Activated naive CD4-positive, alpha-beta T cell treated with anti-CD3 and anti-CD28 coated beads, Interleukin-2, amount 50 U/mL, for 24 hours (primary cell): ENCODE results near the gene RASGEF1C.
A peak's percentile ranks its signal among the peaks of the same experiment; 100 is the strongest.

Source experiments
- H3K27ac Mint-ChIP-seq: one replicate; pipeline ENCODE4 v1.8.0; 2021; ENCODE audit warnings: mild to moderate bottlenecking, mixed read lengths
- H3K27me3 Mint-ChIP-seq: one replicate; pipeline ENCODE4 v1.8.0; 2021; ENCODE audit warnings: mixed read lengths
- H3K36me3 Mint-ChIP-seq: one replicate; pipeline ENCODE4 v1.8.0; 2021; ENCODE audit warnings: mixed read lengths
- H3K4me1 Mint-ChIP-seq: one replicate; pipeline ENCODE4 v1.8.0; 2021; ENCODE audit warnings: mixed read lengths
- H3K4me3 Mint-ChIP-seq: one replicate; pipeline ENCODE4 v1.8.0; 2021; ENCODE audit warnings: mild to moderate bottlenecking, mixed read lengths
- H3K9me3 Mint-ChIP-seq: one replicate; pipeline ENCODE4 v1.8.0; 2021; ENCODE audit warnings: mixed read lengths

The RASGEF1C gene

DNA sequence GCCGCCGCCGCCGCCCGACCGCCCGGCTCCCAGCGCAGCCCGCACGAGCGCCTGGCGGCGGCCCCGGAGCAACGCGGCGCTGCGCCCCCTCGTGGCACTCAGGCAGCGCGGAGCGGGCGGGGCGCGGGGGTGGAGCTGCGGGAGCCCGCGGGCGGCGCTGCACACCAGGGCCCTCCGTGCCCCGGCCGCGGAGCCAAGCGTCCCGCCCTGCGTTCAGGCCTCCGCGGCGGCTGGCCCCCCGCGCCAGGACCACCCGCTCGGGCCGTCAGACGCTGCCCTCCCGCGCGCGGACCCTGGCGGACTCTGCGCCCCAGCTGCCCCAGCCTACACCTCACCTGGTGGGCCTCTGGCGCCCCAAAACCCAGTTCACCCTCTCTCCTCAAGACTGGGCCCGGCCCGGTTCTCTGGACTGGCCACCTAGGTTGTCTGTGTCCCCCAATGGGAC, at the start of gene RASGEF1C:
Gene RASGEF1C, minus strand, starts transcription at position 75 of the 445 bp plus-strand sequence. CDS start 71,159 bp downstream, outside the sequence.
- Mint-ChIP-seq H3K27ac (no peak within 1 kb of the TSS), H3K4me1 (peaks cover 7% of the 10 kb centered on the region), H3K27me3 (peaks cover 24% of the 10 kb centered on the region), H3K4me3 (peak within 1 kb of the TSS; percentile 62), H3K36me3 (no peaks in the 10 kb centered on the region), H3K9me3 (no peaks in the 10 kb centered on the region)

DNA sequence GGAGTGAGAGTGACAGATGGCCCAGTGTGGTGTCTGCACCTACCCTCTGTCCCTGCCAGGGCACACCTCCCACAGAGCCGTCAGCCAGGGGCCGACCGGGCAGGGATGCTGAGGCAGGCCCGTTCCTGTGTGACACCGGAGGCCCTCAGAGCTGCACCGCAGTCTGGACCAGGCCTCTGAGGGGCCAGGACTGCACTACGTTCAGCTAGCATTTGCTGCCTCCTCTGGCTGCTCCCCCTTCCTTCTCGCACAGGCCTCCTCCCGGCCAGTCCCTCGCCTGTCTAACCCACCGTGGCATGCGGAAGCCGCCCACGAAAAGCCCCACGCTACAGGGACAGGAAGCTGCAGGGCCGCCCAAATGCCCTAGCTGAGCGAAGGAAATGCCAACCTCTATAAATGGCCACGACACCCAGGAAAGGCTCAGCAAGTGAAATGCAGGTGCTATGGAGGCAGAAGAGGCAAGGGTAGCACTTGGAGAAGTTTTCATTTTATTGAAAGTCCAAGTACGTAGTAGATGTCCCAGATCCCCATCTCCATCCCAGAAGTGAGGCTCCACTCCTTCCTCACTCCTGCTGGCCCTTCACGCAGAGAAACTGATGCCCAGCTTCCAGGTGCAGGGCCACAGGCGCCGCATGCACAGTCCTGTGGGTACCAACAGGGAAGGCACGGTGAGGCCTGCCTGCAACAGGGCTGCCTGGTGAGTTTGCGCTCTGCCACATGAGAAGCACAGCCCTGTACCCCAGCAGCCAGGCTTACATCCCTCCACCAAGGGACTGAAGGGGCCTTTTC, 44.2 kb upstream of the RASGEF1C start:
- no peak overlapping the region for H3K4me3 Mint-ChIP-seq
- H3K27ac Mint-ChIP-seq: no peak overlapping the region
- no peaks in the 10 kb centered on the region for H3K4me1 Mint-ChIP-seq
- no peaks in the 10 kb centered on the region for H3K27me3 Mint-ChIP-seq
- H3K36me3 Mint-ChIP-seq: peaks cover 67% of the 10 kb centered on the region
- peaks cover 14% of the 10 kb centered on the region for H3K9me3 Mint-ChIP-seq

DNA sequence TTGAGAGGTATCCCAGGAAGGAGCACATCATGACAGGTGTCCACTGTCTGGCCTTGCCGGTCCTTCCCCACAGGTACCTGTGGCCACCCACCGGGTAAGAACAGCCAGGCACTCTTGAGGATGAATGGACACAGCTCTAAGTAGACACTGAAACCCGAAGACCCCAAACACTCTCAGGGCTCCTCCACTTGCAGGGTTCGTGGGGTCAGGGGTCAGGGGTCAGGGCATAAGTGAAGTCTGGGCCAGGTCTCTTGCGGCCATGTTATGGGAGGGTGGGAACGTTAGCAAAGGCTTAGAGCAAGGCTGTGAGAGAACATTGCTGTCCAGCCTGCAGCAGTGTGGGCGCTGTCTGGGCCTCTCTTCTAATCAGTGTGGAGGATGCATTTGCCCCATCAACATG, 42.9 kb upstream of the RASGEF1C start:
- H3K27me3 Mint-ChIP-seq: no peaks in the 10 kb centered on the region
- no peaks in the 10 kb centered on the region for H3K4me1 Mint-ChIP-seq
- H3K4me3 Mint-ChIP-seq: no peak overlapping the region
- peaks cover 12% of the 10 kb centered on the region for H3K9me3 Mint-ChIP-seq
- H3K36me3 Mint-ChIP-seq: peaks cover 66% of the 10 kb centered on the region
- no peak overlapping the region for H3K27ac Mint-ChIP-seq

DNA sequence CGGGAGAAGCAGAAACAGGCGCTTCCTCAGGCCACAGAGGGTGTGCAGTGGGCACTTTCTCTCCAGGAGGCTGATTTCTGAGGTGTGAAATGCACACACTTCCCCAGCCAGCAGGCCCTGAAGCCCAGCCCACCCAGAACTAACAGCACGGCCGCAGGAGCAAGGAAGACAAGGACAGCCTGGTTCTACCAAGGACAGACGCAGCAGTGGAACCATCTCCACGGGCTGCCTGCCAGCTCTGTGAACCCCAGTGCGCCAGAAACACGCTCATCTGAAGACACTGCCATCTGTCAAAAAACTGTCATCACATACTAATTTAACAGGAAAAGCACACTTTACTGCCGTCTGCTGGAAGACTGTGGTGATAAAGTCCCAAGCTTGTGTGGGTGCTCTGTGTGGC, 42.1 kb upstream of the RASGEF1C start:
- H3K27ac Mint-ChIP-seq: no peak overlapping the region
- H3K27me3 Mint-ChIP-seq: no peaks in the 10 kb centered on the region
- H3K36me3 Mint-ChIP-seq: peaks cover 69% of the 10 kb centered on the region
- no peaks in the 10 kb centered on the region for H3K4me1 Mint-ChIP-seq
- H3K4me3 Mint-ChIP-seq: no peak overlapping the region
- H3K9me3 Mint-ChIP-seq: peaks cover 12% of the 10 kb centered on the region

DNA sequence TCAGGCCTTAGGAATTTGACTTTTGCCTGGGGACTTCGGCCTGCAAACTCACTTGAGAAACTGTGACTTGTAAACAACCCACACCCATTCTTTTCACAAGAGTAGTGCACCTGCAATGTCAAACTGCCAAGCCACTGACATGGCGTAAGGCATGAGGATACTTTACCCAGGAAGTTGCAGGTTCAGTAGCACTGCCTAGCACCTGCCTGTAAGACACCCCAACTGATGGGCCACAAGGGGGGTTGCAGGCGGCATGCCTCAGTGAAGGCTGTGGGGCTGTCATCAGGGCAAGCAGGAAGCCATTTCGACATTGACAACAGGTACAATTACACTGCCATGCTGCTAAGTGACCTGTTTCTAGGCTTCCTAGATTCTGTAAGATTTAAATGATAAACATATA, 41.3 kb upstream of the RASGEF1C start:
- Mint-ChIP-seq H3K4me1 (no peaks in the 10 kb centered on the region), H3K36me3 (peaks cover 66% of the 10 kb centered on the region), H3K4me3 (no peak overlapping the region), H3K9me3 (peaks cover 13% of the 10 kb centered on the region), H3K27ac (no peak overlapping the region), H3K27me3 (no peaks in the 10 kb centered on the region)

DNA sequence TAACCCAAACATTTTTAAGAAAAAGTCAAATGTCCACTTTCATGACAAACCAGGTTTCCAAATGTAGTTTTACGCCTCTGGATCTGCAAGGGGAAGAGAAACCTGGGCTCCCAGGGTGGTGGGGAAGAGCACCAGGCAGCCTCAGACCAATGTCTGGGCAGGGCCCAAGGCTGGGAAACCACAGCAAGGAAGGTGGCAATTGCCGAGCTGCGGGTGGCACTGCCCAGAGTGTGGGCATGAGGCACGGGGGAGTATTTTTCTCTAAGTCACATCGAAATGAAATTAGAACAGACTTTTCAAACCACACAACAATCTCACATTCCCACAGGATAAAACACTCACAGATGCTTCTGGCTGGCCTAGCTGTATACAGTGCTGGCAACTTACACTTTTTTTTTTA, 32.6 kb upstream of the RASGEF1C start:
- Mint-ChIP-seq H3K4me3 (no peak overlapping the region), H3K36me3 (peaks cover 65% of the 10 kb centered on the region), H3K27me3 (no peaks in the 10 kb centered on the region), H3K27ac (no peak overlapping the region), H3K9me3 (peaks cover 18% of the 10 kb centered on the region), H3K4me1 (no peaks in the 10 kb centered on the region)

DNA sequence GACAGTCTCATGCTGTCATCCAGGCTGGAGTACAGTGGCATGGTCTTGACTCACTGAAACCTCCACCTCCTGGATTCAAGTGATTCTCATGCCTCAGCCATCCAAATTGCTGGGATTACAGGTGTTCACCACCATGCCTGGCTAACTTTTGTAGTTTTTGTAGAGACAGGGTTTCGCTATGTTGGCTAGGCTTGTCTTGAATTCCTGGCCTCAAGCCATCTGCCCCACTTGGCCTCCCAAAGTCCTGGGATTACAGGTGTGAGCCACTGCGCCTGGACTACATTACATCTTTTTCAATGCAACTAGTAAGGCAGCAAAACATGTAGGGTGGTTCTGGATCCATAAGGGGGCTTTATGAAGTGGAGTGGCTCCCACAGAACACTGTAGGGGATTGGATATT, 29.6 kb upstream of the RASGEF1C start:
- peaks cover 74% of the 10 kb centered on the region for H3K36me3 Mint-ChIP-seq
- H3K9me3 Mint-ChIP-seq: peaks cover 6% of the 10 kb centered on the region
- no peaks in the 10 kb centered on the region for H3K27me3 Mint-ChIP-seq

DNA sequence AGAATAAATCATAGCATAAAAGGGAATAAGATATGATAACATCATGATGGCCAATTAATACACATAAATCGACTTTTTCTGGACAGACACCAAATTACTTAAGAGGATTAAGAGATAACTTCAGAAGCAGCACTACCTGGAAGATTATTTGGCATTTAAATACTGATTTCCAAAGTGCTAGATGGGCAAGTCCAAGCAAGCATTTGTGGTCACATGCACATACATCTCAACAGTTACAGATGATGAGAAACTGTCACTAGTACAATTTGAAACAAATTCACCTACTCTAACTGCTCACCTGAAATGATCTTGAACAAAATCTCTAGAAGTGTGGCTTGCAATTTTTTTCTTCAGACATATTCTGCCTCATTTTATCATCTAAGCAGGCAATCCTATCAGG, 26.8 kb upstream of the RASGEF1C start:
- Mint-ChIP-seq H3K36me3 (peaks cover 66% of the 10 kb centered on the region), H3K4me1 (no peaks in the 10 kb centered on the region), H3K4me3 (no peak overlapping the region), H3K9me3 (no peaks in the 10 kb centered on the region), H3K27me3 (no peaks in the 10 kb centered on the region), H3K27ac (no peak overlapping the region)

More for the DNA sequence above, 29.6 kb upstream of the RASGEF1C start:
- Mint-ChIP-seq H3K4me1 (no peaks in the 10 kb centered on the region), H3K27ac (no peak overlapping the region), H3K4me3 (no peak overlapping the region)

DNA sequence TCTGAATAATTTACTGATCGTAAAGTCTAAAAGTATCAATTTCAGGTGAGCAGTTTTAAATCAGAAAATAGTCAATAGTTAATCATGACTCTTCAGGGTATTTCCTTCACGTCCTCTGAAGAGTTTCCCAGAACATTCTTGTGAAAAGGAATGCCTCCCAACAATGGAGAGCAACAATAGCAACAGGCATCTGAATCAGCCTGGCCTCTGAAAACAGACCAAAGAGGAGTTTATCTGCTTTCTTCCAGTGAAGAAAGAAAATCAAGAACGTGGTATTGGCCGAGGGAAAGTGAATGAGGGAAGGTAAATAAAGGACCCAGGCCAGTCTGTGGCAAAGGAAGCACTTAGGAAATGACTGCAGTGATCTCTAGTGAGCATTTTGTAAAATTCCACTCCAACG, 26.1 kb upstream of the RASGEF1C start:
- Mint-ChIP-seq H3K4me3 (no peak overlapping the region), H3K4me1 (no peaks in the 10 kb centered on the region), H3K27me3 (no peaks in the 10 kb centered on the region), H3K9me3 (peaks cover 2% of the 10 kb centered on the region), H3K36me3 (peaks cover 63% of the 10 kb centered on the region), H3K27ac (no peak overlapping the region)

DNA sequence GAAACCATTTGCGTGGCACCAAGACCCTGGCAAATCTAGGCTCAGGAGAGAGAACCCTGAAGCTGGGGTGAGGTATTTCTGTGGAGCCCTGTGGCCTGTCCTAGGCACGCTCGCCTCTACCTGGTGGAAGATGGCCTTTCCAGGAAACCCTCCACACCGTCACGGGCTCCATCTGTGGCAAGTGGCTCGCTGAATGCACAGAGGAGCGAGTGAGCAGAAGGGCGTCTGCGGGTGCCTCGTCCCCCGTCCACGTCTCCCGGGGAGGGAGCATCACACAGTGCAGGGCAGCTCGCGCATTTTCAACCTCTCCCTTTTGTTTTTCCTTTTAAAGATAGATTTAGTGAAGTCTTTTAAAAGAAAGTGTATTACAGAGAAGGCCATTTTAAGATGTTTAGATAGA, 25.3 kb upstream of the RASGEF1C start:
- Mint-ChIP-seq H3K36me3 (peaks cover 58% of the 10 kb centered on the region), H3K9me3 (peaks cover 5% of the 10 kb centered on the region)

DNA sequence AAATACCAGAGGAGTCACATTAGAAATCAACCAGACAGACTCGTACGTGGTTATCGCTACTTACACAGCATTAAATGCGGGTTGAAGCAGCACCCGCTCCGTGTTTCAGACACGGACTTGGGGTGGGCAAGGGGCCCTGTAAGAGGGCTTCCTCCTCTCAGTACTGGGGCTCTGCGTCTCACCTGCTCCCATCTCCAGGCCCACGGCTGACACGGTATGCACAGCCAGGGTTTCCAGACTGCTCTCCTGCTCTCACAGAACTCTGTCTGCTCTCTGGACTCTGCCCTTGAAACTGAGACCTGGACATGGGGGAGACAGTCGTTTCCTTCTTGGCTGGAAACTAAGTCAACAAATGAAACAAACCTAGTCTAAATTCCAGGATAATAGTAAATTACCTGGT, 24.7 kb upstream of the RASGEF1C start:
- no peaks in the 10 kb centered on the region for H3K27me3 Mint-ChIP-seq
- no peak overlapping the region for H3K4me3 Mint-ChIP-seq
- peaks cover 60% of the 10 kb centered on the region for H3K36me3 Mint-ChIP-seq
- H3K9me3 Mint-ChIP-seq: peaks cover 5% of the 10 kb centered on the region
- no peak overlapping the region for H3K27ac Mint-ChIP-seq
- H3K4me1 Mint-ChIP-seq: no peaks in the 10 kb centered on the region

More for the DNA sequence above, 25.3 kb upstream of the RASGEF1C start:
- H3K27ac Mint-ChIP-seq: no peak overlapping the region
- no peaks in the 10 kb centered on the region for H3K27me3 Mint-ChIP-seq
- H3K4me3 Mint-ChIP-seq: no peak overlapping the region
- H3K4me1 Mint-ChIP-seq: no peaks in the 10 kb centered on the region

DNA sequence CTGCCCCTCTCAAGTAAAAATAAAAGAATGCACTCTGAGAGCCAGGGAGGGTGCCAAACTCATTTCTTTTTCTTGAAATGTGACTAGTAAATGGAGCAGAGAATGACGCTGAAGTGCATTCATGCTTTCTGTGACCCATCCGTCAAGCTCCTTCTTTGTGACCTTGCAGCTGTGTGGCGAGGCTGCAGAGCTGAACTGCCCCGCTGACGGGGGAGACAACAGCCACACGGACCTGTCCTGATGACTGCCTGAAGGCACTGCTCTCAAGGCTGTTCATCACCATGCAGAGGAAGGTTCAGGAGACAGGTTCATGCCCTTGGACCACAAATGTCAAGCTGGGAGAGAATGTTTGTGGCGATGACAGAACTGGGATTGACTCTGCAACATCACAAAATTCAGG, 21.0 kb upstream of the RASGEF1C start:
- H3K9me3 Mint-ChIP-seq: peaks cover 16% of the 10 kb centered on the region
- no peak overlapping the region for H3K4me3 Mint-ChIP-seq
- peaks cover 48% of the 10 kb centered on the region for H3K36me3 Mint-ChIP-seq
- H3K27ac Mint-ChIP-seq: no peak overlapping the region
- no peaks in the 10 kb centered on the region for H3K27me3 Mint-ChIP-seq
- H3K4me1 Mint-ChIP-seq: no peaks in the 10 kb centered on the region

DNA sequence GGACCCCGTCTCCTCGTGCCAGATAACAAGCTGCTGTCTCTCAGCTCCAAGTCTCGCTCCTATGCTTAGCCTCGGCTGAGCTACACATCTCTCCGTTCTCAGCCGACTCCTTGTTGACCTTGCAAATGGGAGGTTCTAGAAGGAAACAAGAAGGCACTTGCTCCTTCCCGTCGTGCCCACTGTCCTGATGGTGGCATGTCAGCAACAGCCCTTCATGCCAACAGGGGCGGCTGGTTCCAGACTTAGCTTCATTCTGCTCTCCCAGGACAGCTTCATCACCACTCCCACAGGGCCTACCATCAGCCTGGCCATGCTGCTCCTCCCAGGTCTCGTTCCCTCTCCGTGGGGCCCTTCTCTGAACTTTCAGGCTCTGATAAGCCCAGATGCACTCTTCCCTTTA, 13.0 kb upstream of the RASGEF1C start:
- Mint-ChIP-seq H3K36me3 (peaks cover 27% of the 10 kb centered on the region), H3K27me3 (no peaks in the 10 kb centered on the region), H3K4me1 (no peaks in the 10 kb centered on the region), H3K9me3 (peaks cover 40% of the 10 kb centered on the region), H3K4me3 (no peak overlapping the region), H3K27ac (no peak overlapping the region)

DNA sequence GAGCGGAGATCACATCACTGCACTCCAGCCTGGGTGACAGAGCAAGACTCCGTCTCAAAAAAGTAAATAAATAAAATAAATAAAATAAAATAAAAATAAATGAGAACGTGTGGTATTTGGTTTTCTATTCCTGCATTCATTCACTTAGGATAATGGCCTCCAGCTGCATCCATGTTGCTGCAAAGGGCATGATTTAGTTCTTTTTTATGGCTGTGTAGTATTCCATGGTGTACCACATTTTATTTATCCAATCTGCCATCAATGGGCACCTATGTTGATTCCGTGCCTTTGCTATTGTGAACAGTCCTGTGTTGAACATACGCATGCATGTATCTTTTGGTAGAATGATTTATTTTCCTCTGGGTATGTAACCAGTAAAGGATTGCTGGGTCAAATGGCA, 8.8 kb upstream of the RASGEF1C start:
- H3K27me3 Mint-ChIP-seq: no peaks in the 10 kb centered on the region
- H3K9me3 Mint-ChIP-seq: peaks cover 20% of the 10 kb centered on the region
- no peaks in the 10 kb centered on the region for H3K4me1 Mint-ChIP-seq
- no peak overlapping the region for H3K4me3 Mint-ChIP-seq
- peaks cover 17% of the 10 kb centered on the region for H3K36me3 Mint-ChIP-seq
- H3K27ac Mint-ChIP-seq: no peak overlapping the region

DNA sequence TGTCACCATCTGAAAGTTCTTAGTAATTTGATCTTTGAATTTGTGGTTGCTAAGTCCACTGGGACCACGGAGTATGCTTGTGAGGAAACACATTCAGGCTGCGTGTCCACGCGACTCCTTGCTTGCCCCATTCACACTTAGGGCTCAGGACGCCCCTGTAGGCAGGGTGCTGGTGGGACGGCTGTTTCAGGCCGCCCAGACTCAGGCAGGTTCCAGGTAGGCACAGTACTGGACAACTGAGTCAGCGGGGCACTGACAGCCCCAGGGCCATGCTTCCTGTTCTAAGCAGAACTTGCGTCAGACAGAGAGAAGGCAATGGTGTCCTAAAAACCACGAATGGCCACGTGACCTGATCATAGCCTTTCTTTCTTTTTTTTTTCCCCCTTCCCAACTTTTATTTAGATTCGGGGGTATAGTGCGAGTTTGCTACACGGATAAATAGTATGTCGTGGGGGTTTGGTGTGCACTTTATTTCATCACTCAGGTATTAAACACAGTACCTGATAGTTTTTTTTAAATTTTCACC, 7.7 kb upstream of the RASGEF1C start:
- Mint-ChIP-seq H3K27ac (no peak overlapping the region), H3K36me3 (peaks cover 9% of the 10 kb centered on the region), H3K9me3 (peaks cover 13% of the 10 kb centered on the region), H3K4me3 (no peak overlapping the region), H3K27me3 (peaks cover 3% of the 10 kb centered on the region), H3K4me1 (no peaks in the 10 kb centered on the region)

DNA sequence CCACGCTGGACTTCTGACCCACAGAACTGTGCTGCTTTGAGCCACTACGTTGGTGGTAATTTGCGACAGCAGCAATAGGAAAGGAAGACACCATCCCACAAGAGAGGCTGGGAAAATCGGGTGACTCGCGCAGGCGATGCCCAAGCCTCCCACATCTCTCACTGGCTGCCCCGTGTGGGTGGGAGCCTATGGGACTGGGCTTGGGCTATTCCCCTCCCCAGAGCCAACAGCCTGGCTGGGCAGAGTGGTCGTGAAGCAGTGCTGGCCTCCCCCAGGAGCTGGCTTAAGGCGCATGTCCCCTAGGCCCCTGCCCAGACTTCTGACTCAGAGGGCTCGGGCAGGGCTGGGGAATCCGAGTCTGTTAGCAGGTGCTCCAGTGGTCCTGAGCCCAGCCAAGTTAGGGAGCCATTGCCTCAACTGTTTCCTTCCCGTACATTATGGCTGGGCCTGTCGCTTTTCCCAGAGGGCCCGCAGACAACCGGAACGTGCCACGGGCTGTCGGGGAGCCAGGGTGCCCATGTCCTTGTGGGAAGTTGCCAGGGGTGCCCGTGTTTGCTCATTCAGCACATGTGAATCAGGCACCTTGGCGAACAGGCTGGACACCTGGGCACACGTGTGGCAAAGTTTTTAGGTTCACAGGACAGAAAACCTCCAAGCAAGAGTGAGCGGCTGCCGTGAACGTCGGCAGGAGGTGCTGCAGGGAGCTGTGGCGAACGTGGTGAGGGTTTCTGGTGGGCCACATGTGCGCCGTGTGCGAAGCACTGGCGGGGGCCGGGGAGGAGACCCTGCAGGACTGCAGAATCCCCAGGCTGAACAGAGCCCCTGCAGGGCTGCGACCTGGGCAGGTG, 7.0 kb upstream of the RASGEF1C start:
- no peaks in the 10 kb centered on the region for H3K4me1 Mint-ChIP-seq
- H3K27me3 Mint-ChIP-seq: peaks cover 3% of the 10 kb centered on the region
- no peak overlapping the region for H3K4me3 Mint-ChIP-seq
- no peak overlapping the region for H3K27ac Mint-ChIP-seq
- peaks cover 9% of the 10 kb centered on the region for H3K36me3 Mint-ChIP-seq
- peaks cover 13% of the 10 kb centered on the region for H3K9me3 Mint-ChIP-seq
